HG03378 (cell line): ENCODE results near the gene KIAA0232.

Experiments used
- ATAC-seq: cut with Tn5 transposase; IDR thresholded peaks from one replicate; pipeline ENCODE4 v1.9.1; 2021; ENCODE audit warnings: mild to moderate bottlenecking, moderate library complexity; ENCODE audit not compliant: unreplicated experiment

The KIAA0232 gene

GRCh38 chr4:6782147-6782845, at the start of gene KIAA0232:
TSS of gene KIAA0232 (plus strand) at chr4:6782727. CDS start at chr4:6824454, 41,727 bp downstream.
- ATAC-seq: peak; percentile 39

- no peak for ATAC-seq
Observed at GRCh38 chr4:6733358-6734164, 49.0 kb upstream of the KIAA0232 start.

- ATAC-seq: no peak
Observed at GRCh38 chr4:6734165-6734786, 48.3 kb upstream of the KIAA0232 start.

GRCh38 chr4:6739920-6740319, 42.6 kb upstream of the KIAA0232 start:
- ATAC-seq: no peak

GRCh38 chr4:6740347-6740746, 42.2 kb upstream of the KIAA0232 start:
- ATAC-seq: no peak

GRCh38 chr4:6742507-6742906, 40.0 kb upstream of the KIAA0232 start:
- ATAC-seq: no peak

- no peak for ATAC-seq
Observed at GRCh38 chr4:6742989-6743388, 39.5 kb upstream of the KIAA0232 start.

GRCh38 chr4:6746721-6747293, 35.7 kb upstream of the KIAA0232 start:
- ATAC-seq: no peak

GRCh38 chr4:6747294-6748051, 35.1 kb upstream of the KIAA0232 start:
- ATAC-seq: no peak

GRCh38 chr4:6748286-6748685, 34.2 kb upstream of the KIAA0232 start:
- ATAC-seq: no peak

GRCh38 chr4:6749340-6750171, 33.0 kb upstream of the KIAA0232 start:
- ATAC-seq: no peak

- ATAC-seq: no peak
Observed at GRCh38 chr4:6750286-6751221, 32.0 kb upstream of the KIAA0232 start.

GRCh38 chr4:6751611-6752485, 30.7 kb upstream of the KIAA0232 start:
- no peak for ATAC-seq

- ATAC-seq: no peak
Observed at GRCh38 chr4:6752486-6752829, 30.1 kb upstream of the KIAA0232 start.

GRCh38 chr4:6753103-6753560, 29.4 kb upstream of the KIAA0232 start:
- ATAC-seq: no peak

GRCh38 chr4:6753891-6754290, 28.6 kb upstream of the KIAA0232 start:
- no peak for ATAC-seq

GRCh38 chr4:6754481-6755087, 27.9 kb upstream of the KIAA0232 start:
- no peak for ATAC-seq
